HG03460 (cell line): ENCODE data around the gene AK6.
"Not testable (repeated sequence)": the region's sequence is repeated elsewhere in the genome, so short reads cannot be mapped to it uniquely, and the experiment has no call there.

ENCODE experiments used
- ATAC-seq: cut with Tn5 transposase; IDR thresholded peaks from one replicate; pipeline ENCODE4 v1.9.1; 2021; ENCODE audit not compliant: unreplicated experiment

AK6 gene

DNA sequence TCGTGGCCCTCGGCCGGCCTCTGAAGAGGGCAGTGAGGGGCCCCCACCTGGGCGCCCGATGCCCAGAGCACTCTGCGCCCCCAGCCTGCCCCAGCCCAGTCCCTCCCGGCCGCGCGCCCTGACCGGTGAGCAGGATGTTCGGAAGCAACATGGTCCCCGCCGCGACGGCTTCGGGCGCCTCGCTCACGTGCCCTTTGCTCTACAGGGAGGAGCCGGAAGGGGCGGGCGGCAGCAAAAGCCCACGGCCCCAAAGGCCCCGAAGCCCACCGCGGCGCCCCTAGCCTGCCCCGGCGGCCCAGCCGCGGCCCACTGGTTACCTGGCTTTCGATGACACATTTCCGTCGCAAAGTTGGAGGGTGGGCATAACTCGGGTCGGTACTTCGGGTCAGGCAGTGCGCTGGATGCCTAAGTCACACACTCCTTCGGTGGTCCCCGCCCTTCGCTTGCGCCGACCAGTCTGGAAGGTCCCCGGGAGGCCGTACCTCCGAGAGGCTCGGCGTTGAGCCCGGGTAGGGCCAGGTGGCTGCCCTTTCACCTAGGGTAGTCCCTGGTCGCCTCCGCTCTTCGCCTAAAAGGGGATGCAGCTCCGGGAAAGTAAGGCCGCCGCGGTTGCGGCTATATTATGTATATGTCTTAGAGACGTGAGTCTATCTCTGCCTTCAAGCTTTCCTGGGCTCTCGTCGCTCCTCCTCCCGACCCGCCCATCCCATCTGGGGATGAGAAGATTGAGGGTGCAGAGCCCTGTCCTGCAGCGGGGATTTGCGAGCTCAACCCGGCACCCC lies at the start of gene AK6, which contains the start of the genes RAD17 and TAF9:
Gene AK6, minus strand, starts transcription at position 181 of the 782 bp plus-strand sequence. Its CDS starts 30 bp downstream, at position 151.
Gene RAD17, plus strand, starts transcription at position 479 of the 782 bp plus-strand sequence. CDS start 2,391 bp downstream, outside the sequence.
Gene TAF9, minus strand, starts transcription at position 181 of the 782 bp plus-strand sequence. CDS start 3,783 bp downstream, outside the sequence.
- peak; percentile 89 for ATAC-seq

DNA sequence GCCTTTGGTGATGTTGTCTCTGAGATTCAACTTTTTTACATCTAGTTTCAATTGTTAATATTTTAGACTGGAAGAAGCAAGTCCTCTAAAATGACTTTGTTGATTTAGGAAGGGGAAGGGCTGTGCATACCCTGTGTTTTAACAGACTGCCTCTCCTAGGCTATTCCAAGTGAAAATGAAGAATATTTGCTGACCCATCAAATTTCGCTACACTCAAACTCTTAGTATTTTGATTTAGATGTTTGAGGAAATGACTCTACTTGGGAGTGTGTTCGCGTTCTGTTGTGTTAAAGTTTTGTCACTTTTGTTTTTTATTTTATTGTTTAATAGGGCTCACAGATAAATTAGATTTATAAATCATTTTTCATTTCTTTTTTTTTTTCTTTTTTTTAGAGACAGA lies 49.2 kb upstream of the AK6 start:
- no peak for ATAC-seq

GRCh38 chr5:69416699-69417098 lies 47.4 kb upstream of the AK6 start:
- no peak for ATAC-seq

DNA sequence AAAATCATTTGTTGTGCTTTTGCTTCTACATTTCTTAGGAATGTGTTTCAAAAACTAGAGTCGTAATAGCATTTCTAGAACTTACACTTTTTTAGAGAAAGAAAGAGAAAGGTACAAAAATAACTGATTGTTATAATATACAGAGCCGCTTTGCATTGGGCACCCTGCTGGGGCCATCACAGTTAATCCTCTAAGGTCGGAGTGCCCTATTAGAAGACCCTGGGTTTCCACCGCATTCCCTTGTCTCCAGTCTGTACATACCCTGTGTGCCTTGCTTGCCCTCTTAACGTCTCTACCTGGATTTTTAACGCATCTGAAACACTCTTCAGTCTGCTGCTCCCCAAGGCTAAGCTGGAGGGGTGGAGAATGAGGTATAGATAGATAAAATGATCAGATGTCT lies 46.9 kb upstream of the AK6 start:
- no peak for ATAC-seq

GRCh38 chr5:69415584-69415958 lies 46.3 kb upstream of the AK6 start:
- no peak for ATAC-seq

DNA sequence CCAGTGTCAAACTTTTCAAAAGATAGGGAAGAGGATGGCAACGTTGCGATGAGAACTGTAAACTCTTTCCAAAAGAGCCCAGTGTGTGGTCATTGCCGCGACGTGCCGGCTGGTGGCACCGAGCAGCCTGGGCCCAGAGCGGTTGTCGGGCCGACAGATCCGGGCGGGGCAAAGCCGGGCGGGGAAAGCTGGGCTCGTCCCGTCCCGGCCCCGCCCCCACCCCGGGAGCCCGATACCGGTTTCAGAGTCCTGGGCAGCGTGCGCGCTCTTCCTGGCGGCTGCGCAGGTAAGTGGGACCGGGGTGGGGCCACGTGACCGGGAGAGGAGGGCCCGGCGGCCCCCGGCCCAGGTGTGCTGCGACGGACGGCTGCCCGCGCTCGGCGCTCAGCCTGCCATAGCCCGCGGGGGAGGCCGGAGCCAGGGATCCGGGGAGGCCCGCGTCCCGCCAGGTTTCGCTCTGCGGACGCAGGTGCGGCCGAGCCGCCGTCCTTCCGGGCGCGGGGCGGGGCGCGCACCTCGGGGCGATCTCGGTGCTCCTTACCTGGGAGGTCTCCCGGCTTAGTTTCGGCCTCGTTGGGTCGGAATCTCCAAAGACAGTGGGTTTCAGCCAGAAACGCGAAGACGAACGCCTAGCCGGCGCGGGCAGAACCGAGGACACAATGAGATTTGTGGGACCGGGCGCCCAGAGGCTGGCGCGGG lies 45.7 kb upstream of the AK6 start, which contains the start of gene MARVELD2:
Gene MARVELD2, plus strand, starts transcription at position 232 of the 699 bp plus-strand sequence. CDS start 4,270 bp downstream, outside the sequence.
- no peak for ATAC-seq

DNA sequence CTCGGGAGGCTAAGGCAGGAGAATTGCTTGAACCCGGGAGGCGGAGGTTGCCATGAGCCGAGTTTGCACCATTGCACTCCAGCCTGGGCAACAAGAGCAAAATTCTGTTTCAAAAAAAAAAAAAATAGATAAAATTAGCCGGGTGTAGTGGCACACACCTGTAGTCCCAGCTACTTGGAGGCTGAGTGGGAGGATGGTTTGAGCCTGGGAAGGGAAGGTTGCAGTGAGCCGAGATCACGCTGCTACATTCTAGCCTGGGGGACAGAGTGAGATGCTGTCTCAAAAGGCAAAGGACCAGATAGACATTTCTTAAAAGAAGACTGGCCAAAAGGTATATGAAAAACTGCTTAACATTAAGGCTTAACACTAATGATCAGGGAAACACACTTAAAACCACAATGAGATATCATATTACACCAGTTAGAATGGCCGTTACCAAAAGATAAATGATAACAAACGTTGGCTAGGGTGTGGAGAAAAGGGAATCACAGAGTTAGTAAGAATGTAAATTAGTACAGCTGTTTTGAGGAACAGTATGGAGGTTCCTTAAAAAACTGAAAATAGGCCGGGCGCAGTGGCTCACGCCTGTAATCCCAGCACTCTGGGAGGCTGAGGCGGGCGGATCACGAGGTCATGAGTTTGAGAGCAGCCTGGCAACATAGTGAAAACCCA lies 35.5 kb upstream of the AK6 start:
- ATAC-seq: no peak

DNA sequence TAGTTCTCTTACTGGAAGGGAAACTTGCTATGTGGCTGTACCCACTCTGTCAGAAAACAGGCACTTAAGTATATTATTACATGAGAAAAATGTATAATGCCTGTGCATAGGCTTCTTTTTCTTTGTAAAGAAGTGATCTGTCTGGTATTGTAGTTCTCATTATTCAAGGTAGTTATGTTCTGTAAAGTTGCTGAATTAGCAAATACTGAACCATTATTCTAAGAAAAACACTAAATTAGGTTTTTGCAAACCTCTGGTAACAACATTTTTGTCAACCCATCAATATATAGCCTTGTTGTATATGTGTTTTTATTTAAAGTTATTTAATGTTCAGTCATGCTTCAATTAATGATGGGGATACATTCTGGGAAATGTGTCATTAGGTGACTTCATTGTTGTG lies 9.1 kb upstream of the AK6 start:
- no peak for ATAC-seq

GRCh38 chr5:69374911-69375446 lies 5.7 kb upstream of the AK6 start:
- peak; percentile 61 for ATAC-seq

DNA sequence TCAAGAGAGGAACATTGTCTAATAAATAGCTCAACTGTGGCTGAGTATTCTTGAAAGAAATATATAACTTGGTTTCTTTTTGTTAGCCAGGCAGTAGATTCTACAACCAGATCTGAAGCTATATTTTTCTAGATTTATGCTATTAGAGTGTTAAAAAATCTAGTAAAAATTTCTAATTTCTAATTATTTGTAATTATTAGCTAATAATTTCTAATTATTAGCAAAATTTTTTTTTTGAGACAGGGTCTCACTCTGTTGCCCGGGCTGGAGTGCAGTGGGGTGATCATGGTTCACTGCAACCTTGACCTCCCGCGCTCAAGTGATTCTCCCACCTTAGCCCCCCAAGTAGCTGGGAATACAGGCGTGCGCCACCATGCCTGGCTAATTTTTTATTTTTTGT lies 3.1 kb upstream of the AK6 start:
- no peak for ATAC-seq

- ATAC-seq: not testable (repeated sequence)
These were observed 1.0 kb upstream of the AK6 start for GRCh38 chr5:69370335-69370734.

- ATAC-seq: no peak
These were observed 621 bp downstream of the AK6 start for GRCh38 chr5:69368458-69369339.

DNA sequence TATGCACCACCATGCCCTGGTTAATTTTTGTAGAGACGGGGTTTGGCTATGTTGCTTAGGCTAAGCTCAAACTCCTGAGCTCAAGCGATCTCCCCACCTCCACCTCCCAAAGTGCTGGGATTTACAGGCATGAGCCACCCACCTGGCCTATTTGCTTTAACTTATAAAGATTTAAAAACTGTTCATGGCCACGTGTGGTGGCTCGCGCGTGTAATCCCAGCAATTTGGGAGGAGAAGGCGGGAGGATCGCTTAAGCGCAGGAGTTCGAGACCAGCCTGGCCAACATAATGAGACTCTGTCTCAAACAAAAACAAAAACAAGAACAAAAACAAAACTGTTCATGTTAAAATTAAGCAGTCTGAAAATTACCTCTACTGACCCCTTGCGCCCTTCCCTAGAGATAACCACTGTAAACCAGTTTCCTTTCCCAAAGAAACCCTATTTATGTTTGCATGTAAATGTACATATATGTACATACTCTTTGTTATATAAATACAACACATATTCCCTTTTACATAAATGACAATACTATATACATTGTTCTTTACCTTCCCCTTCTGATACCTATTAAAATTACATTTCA lies 1.5 kb downstream of the AK6 start:
- no peak for ATAC-seq

GRCh38 chr5:69364850-69365249 lies 4.5 kb downstream of the AK6 start:
- ATAC-seq: no peak

GRCh38 chr5:69364414-69364813 lies 4.9 kb downstream of the AK6 start:
- ATAC-seq: no peak

DNA sequence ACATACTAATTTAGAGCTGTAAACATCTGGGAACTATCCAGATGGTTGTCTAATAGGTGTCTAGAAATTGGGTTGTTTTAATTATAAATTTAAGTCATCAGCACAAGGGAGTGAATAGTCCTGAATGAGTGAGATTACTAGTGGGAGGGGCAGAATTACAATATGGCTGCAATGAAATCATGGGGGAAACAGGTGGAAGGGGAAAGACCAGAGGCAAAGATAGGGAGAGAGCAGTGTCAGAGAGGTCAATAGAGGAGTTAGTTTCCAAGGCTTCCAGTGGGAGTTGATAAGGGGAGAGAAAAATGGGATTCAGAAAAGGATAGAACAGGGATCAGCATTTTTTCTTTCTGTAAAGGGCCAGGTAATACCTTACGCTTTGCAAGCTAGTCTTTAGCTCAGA lies 8.9 kb downstream of the AK6 start:
- no peak for ATAC-seq

DNA sequence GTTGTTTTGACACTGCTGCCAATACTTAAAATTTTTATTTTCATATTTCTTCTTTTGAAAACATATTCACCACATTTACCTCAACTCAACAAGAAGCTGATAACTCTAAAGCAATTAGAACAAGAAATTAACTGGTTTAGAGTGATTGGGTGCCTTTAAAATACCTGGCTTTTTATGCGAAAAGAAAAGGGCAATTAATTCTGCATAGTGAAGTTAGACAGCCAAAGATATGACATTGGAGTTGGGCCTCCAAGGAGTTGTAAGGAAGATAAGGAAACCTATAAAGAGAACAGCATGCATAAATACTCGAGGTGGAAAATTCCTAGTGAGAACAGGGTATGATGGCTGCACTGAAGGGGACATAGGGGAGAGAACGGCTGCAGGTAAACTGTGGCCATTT lies 9.6 kb downstream of the AK6 start:
- ATAC-seq: no peak

DNA sequence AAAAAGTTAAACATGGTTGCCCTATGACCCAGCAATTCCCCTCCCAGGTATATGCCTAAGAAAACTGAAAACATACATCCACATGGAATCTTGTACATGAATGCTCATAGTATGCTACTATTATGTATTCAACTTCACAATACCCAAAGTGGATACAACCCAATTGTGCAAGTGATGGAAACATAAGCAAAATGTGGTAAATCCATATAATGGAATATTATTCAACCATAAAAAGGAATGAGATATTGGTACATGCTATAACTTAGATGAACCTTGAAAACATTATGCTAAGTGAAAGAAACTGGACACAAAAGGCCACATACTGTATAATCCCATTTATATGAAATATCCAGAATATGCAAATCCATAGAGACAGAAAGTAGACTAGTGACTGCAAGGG lies 18.7 kb downstream of the AK6 start:
- no peak for ATAC-seq

DNA sequence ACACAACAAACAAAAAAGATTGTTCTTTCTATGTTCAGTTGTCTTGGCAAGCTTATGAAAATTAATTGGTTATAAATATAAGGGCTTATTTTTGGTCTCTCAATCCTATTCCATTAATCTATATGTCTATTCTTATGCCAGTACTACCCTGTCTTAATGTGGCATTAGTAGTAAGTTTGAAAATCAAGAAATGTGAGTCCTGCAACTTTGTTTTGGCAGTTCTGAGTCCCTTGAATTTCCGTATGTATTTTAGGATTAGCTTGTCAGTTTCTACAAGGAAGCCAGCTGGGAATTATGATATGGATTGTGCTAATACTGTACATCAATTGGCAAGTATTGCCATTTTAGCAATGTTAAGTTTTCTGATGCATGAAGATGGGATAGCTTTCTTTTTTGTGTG lies 26.2 kb downstream of the AK6 start:
- ATAC-seq: no peak
